AG09309 (cell line): ENCODE results near the gene MAGED1.
A peak's percentile ranks its signal among the peaks of the same experiment; 100 is the strongest.

Source experiments
- DNase-seq: peaks from one replicate; pipeline ENCODE4 v3.0.0-alpha.2; 2010; ENCODE audit warnings: low read depth
- H3K4me3 ChIP-seq: 2 replicates; pipeline ENCODE4 v1.5.1; 2011; ENCODE audit warnings: mild to moderate bottlenecking, low read depth, low read length, moderate library complexity; ENCODE audit not compliant: control insufficient read depth
- TF ChIP-seq, protein P1 (sequence below): IDR thresholded peaks from 2 replicates; pipeline ENCODE4 v1.5.1; 2011; ENCODE audit warnings: mild to moderate bottlenecking, low read depth, low read length, inconsistent platforms; ENCODE audit not compliant: insufficient read depth, control insufficient read depth; ENCODE audit errors: missing control alignments

The MAGED1 gene

GRCh38 chrX:51892921-51893745, at the start of gene MAGED1:
Gene MAGED1 (plus strand): TSS chrX:51893623. CDS start chrX:51894305, 682 bp downstream.
- H3K4me3 ChIP-seq, result peak within 1 kb of the TSS; percentile 73
- TF ChIP-seq, protein P1, sequence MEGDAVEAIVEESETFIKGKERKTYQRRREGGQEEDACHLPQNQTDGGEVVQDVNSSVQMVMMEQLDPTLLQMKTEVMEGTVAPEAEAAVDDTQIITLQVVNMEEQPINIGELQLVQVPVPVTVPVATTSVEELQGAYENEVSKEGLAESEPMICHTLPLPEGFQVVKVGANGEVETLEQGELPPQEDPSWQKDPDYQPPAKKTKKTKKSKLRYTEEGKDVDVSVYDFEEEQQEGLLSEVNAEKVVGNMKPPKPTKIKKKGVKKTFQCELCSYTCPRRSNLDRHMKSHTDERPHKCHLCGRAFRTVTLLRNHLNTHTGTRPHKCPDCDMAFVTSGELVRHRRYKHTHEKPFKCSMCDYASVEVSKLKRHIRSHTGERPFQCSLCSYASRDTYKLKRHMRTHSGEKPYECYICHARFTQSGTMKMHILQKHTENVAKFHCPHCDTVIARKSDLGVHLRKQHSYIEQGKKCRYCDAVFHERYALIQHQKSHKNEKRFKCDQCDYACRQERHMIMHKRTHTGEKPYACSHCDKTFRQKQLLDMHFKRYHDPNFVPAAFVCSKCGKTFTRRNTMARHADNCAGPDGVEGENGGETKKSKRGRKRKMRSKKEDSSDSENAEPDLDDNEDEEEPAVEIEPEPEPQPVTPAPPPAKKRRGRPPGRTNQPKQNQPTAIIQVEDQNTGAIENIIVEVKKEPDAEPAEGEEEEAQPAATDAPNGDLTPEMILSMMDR, result no peak
- DNase-seq, result peak; percentile 81

DNA sequence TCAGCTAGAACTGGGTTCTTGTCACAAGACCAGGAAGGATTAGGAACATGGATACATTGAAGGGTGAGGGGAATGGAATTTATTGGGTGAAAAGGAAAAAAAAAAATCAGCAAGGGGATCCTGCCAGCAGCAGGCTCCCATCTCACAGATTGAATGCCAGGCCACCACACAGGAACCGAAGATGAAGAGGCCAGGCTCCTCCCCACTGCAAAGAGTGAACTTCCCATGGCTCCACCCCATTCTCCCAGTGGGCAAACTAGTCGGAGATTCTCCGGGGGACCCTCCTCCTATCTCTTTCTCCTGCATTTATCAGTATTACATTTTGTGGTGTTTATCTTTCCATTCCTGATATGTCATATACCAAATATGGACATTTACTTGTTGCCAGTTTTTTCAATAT, 46.0 kb upstream of the MAGED1 start:
- no peak for DNase-seq
- no peak overlapping the region for H3K4me3 ChIP-seq
- TF ChIP-seq, protein P1, result no peak

DNA sequence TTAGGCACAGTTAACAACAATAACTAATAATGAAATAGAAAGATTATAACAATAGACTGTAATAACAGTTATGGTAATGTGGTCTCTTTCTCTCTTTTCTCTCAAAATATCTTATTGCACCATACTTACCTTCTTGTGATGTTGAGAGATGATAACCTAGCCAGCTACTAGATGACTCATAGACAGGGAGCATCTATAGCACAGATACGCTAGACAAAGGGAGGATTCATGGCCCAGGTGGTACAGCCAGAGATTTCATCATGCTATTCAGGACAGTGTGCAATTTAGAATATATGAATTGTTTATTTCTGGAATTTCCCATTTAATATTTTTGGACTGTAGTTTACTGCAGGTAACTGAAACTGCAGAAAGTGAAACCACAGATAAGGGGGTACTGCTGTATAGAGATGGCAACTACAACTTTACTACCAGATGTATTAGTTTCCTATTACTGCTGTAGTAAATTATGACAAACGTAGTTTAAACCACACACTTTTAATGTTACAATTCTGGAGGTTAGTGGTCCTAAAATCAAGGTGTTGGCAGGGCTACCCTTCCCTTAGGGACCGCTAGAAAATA, 41.8 kb upstream of the MAGED1 start:
- no peak overlapping the region for H3K4me3 ChIP-seq
- DNase-seq, result no peak
- TF ChIP-seq, protein P1, result no peak

GRCh38 chrX:51852096-51852495, 41.3 kb upstream of the MAGED1 start:
- no peak for DNase-seq
- TF ChIP-seq, protein P1, result no peak
- no peak overlapping the region for H3K4me3 ChIP-seq

DNA sequence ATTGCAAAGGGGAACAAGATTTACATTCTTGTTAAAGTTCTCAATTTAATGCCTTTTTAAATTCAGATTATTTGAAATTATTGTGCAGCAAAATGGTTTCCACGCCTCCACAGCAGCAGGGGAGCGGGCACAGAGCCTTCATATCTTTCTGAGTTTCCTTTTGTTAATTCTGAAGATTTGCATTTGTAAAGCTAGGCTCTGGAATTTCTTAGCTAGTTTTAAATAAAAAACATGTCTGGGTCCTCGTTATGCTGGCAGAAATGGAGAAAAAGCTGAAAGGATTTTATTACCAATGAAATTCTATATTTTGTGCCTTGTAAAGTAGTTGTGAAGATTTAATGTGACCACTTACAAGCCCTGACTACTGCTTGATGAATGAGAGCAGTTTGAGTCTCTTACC, 40.8 kb upstream of the MAGED1 start:
- TF ChIP-seq, protein P1, result no peak
- DNase-seq, result no peak
- no peak overlapping the region for H3K4me3 ChIP-seq

- no peak overlapping the region for H3K4me3 ChIP-seq
- TF ChIP-seq, protein P1, result no peak
- no peak for DNase-seq
Measured at GRCh38 chrX:51853251-51853650, 40.2 kb upstream of the MAGED1 start.
